Bronchial epithelial cell (primary cell): Measurements from ENCODE around the gene RUFY4. TPM values are rescaled to one million over a fixed set of nuclear protein-coding genes. Genes with fewer than 3 reads are reported as not detected.

Experiments
- DNase-seq: peaks from one replicate; pipeline ENCODE4 v3.0.0-alpha.2; 2010; ENCODE audit warnings: low read depth
- FAIRE-seq: peaks from 2 replicates; lab custom pipeline; 2011; peaks lifted over from hg19 to GRCh38; lab: Jason Lieb, UNC
- H3K27me3 ChIP-seq: 2 replicates; pipeline ENCODE4 v1.5.1; 2011; ENCODE audit warnings: low read length; ENCODE audit not compliant: control insufficient read depth, insufficient read depth
- H3K36me3 ChIP-seq: 2 replicates; pipeline ENCODE4 v1.5.1; 2011; ENCODE audit warnings: low read length; ENCODE audit not compliant: control insufficient read depth, insufficient read depth
- H3K4me3 ChIP-seq: 2 replicates; pipeline ENCODE4 v1.5.1; 2011; ENCODE audit warnings: mild to moderate bottlenecking, low read depth, low read length, control low read depth
- CTCF ChIP-seq: IDR thresholded peaks from 2 replicates; pipeline ENCODE4 v1.5.1; 2011; ENCODE audit warnings: mild to moderate bottlenecking, moderate library complexity, low read length, control low read depth, inconsistent platforms; ENCODE audit not compliant: insufficient read depth, severe bottlenecking
- total RNA-seq: library from RNA; depleted of rRNA; stranded (reverse); fragments of >200 nt; gene quantifications from 2 replicates; pipeline ENCODE4 v1.2.1, GENCODE V29; 2014

RUFY4 gene
- total RNA-seq, 1 donor from 2014 or later, result not detected

- Histone ChIP-seq H3K27me3 (peaks cover 13% of the 10 kb centered on the region), H3K36me3 (no peaks in the 10 kb centered on the region), H3K4me3 (no peak overlapping the region)
- no peak for TF ChIP-seq CTCF
- DNase-seq (no peak), FAIRE-seq (no peak)
These were observed 1.5 kb upstream of the RUFY4 start for GRCh38 chr2:218067523-218067922.

GRCh38 chr2:218069606-218070300, 700 bp downstream of the RUFY4 start:
- FAIRE-seq (no peak), DNase-seq (no peak)
- H3K4me3 ChIP-seq, result no peak overlapping the region
- H3K27me3 ChIP-seq, result peaks cover 14% of the 10 kb centered on the region
- no peak for TF ChIP-seq CTCF
- H3K36me3 ChIP-seq, result no peaks in the 10 kb centered on the region

DNA sequence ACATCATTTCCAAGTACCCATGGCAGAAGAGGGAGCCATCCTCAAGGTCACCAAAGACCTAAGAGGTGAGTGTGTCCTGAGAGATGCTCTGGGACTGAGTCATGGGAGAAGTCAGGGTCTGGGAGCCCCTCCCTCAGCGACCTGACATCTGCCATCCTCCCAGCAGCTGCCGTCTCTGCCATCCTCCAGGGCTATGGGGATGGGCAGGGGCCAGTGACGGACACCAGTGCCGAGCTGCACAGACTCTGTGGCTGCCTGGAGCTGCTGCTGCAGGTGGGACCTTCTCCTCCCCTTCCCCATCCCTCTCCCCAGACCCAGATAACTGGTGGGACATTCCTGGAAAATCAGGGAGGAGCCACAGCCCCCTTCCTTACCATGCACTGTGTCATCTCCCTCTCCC, 1.5 kb downstream of the RUFY4 start:
- FAIRE-seq, result no peak
- DNase-seq, result no peak
- TF ChIP-seq CTCF, result no peak
- Histone ChIP-seq H3K36me3 (no peaks in the 10 kb centered on the region), H3K4me3 (no peak overlapping the region), H3K27me3 (peaks cover 14% of the 10 kb centered on the region)

DNA sequence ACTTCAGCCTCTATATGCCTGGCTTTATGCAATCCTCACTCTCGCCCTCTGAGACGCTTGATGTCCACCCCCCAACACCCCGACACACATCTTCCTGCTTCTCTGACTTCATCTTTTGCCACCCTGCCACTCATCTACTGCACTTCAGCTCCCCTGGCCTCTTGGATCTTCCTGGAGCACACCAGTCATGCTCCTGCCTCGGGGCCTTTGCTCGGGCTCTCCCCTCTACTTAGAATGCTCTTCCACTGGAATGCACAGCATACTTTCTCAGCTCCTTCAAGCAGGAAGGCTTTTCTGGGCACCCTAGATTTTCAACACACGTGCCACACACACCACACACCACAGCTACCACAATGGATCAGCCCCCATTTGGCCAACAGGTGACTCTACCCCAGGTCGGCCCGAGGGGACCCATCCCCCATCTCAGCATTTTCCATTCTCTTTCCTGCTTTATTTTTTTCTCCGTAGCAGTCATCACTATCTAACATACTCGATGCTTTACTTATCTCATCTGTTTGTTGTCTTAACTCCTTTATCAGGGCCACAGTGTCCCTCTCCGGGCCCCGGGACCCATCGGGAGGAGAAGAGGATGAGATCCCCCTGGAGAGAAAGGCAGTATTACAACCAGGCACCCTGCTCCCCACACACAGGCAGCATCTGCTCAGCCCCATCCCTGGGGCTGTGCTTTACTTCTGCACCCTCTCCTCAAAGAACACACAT, 2.3 kb downstream of the RUFY4 start:
- no peak overlapping the region for H3K4me3 ChIP-seq
- FAIRE-seq (no peak), DNase-seq (no peak)
- H3K36me3 ChIP-seq, result no peaks in the 10 kb centered on the region
- TF ChIP-seq CTCF, result no peak
- peaks cover 14% of the 10 kb centered on the region for H3K27me3 ChIP-seq

GRCh38 chr2:218072002-218072401, 2.9 kb downstream of the RUFY4 start:
- DNase-seq, result no peak
- no peak for FAIRE-seq

More at GRCh38 chr2:218072002-218072401, 2.9 kb downstream of the RUFY4 start:
- no peak for TF ChIP-seq CTCF
- H3K36me3 ChIP-seq, result no peaks in the 10 kb centered on the region
- peaks cover 14% of the 10 kb centered on the region for H3K27me3 ChIP-seq
- no peak overlapping the region for H3K4me3 ChIP-seq
